Measurements from ENCODE around the gene GALNT2.

GALNT2 gene

DNA sequence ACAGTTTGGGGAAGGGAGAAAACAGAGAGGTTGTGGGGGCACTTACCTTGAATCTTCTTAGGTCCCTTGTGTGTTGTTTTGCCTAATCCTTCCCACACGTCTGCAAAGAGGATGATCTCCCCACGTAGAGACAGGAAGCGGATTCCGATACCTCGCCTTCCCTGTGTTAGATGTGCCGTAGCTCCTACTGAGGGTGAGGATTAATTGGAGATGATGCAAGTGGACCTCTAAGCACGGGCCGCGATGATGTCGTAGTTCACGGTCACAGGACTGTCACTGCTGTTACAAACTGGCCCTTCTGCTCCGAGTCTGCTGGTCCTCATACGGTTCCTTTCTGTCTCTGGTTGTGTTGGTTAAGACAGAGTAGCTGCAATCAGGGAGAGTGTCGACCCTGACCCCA lies 27.7 kb downstream of the GALNT2 start:
- peaks cover 10% of the 10 kb centered on the region for H3K79me2 ChIP-seq
- H3K27ac ChIP-seq: no peak overlapping the region
- H3K27me3 ChIP-seq (ENCODE audit: control insufficient read depth, insufficient read depth, low read length): no peaks in the 10 kb centered on the region
- TF ChIP-seq, protein P1, sequence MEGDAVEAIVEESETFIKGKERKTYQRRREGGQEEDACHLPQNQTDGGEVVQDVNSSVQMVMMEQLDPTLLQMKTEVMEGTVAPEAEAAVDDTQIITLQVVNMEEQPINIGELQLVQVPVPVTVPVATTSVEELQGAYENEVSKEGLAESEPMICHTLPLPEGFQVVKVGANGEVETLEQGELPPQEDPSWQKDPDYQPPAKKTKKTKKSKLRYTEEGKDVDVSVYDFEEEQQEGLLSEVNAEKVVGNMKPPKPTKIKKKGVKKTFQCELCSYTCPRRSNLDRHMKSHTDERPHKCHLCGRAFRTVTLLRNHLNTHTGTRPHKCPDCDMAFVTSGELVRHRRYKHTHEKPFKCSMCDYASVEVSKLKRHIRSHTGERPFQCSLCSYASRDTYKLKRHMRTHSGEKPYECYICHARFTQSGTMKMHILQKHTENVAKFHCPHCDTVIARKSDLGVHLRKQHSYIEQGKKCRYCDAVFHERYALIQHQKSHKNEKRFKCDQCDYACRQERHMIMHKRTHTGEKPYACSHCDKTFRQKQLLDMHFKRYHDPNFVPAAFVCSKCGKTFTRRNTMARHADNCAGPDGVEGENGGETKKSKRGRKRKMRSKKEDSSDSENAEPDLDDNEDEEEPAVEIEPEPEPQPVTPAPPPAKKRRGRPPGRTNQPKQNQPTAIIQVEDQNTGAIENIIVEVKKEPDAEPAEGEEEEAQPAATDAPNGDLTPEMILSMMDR (IDR thresholded peaks at IDR 0.05): no peak
- H3K36me3 ChIP-seq (ENCODE audit: control insufficient read depth, insufficient read depth, low read length): no peaks in the 10 kb centered on the region
- H3K4me2 ChIP-seq (ENCODE audit: low read length): no peak overlapping the region
- no peak overlapping the region for H3K9ac ChIP-seq
- no peak overlapping the region for H2AFZ ChIP-seq
- H3K4me1 ChIP-seq: no peaks in the 10 kb centered on the region
- H3K9me3 ChIP-seq (ENCODE audit: control insufficient read depth, low read length): no peaks in the 10 kb centered on the region
- H3K4me3 ChIP-seq (ENCODE audit: low read depth, low read length): no peak overlapping the region

DNA sequence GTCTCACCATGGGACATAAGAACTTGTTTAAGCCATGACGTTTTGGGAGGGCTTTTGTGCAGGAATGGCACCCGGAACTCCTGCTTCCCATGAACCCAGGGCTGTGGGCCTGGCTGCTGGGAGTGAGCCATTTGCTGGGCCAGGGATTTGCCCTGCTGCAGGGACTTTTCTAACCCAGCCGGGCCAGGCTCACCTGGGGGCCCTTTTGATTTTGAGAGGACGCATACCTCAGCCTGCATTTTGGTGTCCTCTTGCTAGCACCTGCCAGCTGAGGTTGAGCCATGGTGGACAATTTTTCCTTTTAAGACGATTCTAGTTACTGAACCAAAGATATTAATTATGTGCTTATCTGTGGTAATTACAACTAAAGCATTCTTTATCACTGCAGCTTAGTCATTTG lies 28.9 kb downstream of the GALNT2 start:
- peaks cover 10% of the 10 kb centered on the region for H3K79me2 ChIP-seq
- H3K36me3 ChIP-seq (ENCODE audit: control insufficient read depth, insufficient read depth, low read length): no peaks in the 10 kb centered on the region
- H2AFZ ChIP-seq: no peak overlapping the region
- no peaks in the 10 kb centered on the region for H3K27me3 ChIP-seq (ENCODE audit: control insufficient read depth, insufficient read depth, low read length)
- H3K4me3 ChIP-seq (ENCODE audit: low read depth, low read length): no peak overlapping the region
- no peaks in the 10 kb centered on the region for H3K9me3 ChIP-seq (ENCODE audit: control insufficient read depth, low read length)
- no peak overlapping the region for H3K9ac ChIP-seq
- H3K4me1 ChIP-seq: no peaks in the 10 kb centered on the region
- H3K4me2 ChIP-seq (ENCODE audit: low read length): no peak overlapping the region
- no peak overlapping the region for H3K27ac ChIP-seq
- TF ChIP-seq, protein P1 (IDR thresholded peaks at IDR 0.05): no peak

DNA sequence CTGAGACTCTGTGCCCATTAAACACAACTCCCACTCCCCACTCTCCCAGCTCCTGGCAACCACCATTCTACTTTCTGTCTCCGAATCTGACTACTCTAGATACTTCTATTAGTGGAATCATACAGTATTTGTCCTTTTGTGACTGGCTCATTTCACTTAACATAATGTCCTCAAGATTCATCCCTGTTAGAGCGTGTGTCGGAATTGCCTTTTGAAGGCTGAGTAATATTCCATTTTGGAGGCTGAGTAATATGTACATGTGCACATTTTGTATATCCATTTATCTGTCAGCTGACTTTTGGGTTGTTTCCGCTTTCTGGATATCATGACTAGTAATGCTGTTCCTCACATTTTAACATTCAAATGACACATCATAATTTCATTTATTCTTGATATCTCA lies 30.3 kb downstream of the GALNT2 start:
- Histone ChIP-seq H3K4me3 (ENCODE audit: low read depth, low read length) (no peak overlapping the region), H3K27me3 (ENCODE audit: control insufficient read depth, insufficient read depth, low read length) (no peaks in the 10 kb centered on the region), H3K4me2 (ENCODE audit: low read length) (no peak overlapping the region), H3K36me3 (ENCODE audit: control insufficient read depth, insufficient read depth, low read length) (no peaks in the 10 kb centered on the region), H3K9ac (no peak overlapping the region), H3K79me2 (peaks cover 7% of the 10 kb centered on the region), H3K27ac (no peak overlapping the region), H2AFZ (no peak overlapping the region), H3K4me1 (no peaks in the 10 kb centered on the region), H3K9me3 (ENCODE audit: control insufficient read depth, low read length) (no peaks in the 10 kb centered on the region)
- TF ChIP-seq, protein P1 (IDR thresholded peaks at IDR 0.05): no peak

DNA sequence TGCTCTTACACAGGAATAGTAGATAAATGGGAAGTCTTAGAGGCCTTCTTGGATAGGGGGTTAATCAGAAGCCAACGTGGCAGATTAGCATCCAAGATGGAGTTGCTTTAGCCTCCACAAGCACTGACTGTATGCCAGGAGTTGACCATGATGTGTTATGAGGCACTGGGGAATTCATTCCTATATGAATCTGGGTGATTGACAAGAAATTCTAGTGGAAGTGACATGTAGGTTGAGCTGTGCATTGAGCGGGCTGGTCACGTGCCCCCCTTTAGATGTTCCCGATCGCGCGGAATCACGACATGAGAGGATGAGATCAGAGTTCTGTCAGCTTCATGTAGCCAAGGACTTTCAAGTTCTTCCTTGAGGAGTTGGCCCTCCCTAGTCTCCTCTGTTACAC lies 31.7 kb downstream of the GALNT2 start:
- Histone ChIP-seq H3K4me1 (no peaks in the 10 kb centered on the region), H3K9ac (no peak overlapping the region), H3K4me2 (ENCODE audit: low read length) (no peak overlapping the region), H3K79me2 (peaks cover 3% of the 10 kb centered on the region), H3K36me3 (ENCODE audit: control insufficient read depth, insufficient read depth, low read length) (no peaks in the 10 kb centered on the region), H2AFZ (no peak overlapping the region), H3K27me3 (ENCODE audit: control insufficient read depth, insufficient read depth, low read length) (no peaks in the 10 kb centered on the region), H3K4me3 (ENCODE audit: low read depth, low read length) (no peak overlapping the region), H3K9me3 (ENCODE audit: control insufficient read depth, low read length) (no peaks in the 10 kb centered on the region), H3K27ac (no peak overlapping the region)
- TF ChIP-seq, protein P1 (IDR thresholded peaks at IDR 0.05): no peak

DNA sequence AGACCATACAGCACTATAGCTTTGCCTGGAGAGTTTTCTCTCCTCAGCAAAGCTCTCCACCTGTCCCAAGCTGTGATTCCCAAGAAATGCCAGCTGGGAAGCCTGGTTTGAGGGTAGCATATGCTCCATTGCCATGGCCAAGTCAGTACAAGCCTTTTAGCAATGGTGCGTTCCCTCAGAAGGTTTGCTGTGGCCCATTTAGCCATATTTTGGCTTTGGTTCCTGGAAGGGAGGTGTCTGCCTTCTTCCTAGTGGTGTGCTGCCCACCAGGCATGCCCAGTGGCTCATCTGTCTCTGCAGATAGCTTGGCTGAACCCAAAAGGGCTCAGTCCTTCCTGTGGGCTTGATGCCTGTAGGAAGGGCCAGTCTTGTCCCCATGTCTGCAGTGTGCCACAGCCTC lies 32.4 kb downstream of the GALNT2 start:
- Histone ChIP-seq H3K27ac (no peak overlapping the region), H3K79me2 (peaks cover 3% of the 10 kb centered on the region), H3K27me3 (ENCODE audit: control insufficient read depth, insufficient read depth, low read length) (no peaks in the 10 kb centered on the region), H3K36me3 (ENCODE audit: control insufficient read depth, insufficient read depth, low read length) (no peaks in the 10 kb centered on the region), H3K4me2 (ENCODE audit: low read length) (no peak overlapping the region), H3K4me3 (ENCODE audit: low read depth, low read length) (no peak overlapping the region), H3K4me1 (no peaks in the 10 kb centered on the region), H3K9ac (no peak overlapping the region), H2AFZ (no peak overlapping the region), H3K9me3 (ENCODE audit: control insufficient read depth, low read length) (no peaks in the 10 kb centered on the region)
- TF ChIP-seq, protein P1 (IDR thresholded peaks at IDR 0.05): no peak

All from parathyroid adenoma (tissue), 2 donors.